ENCODE data around the gene LIPT1.

GRCh38 chr2:99127981-99128380 lies 26.8 kb upstream of the LIPT1 start:
- TF ChIP-seq, protein P1, sequence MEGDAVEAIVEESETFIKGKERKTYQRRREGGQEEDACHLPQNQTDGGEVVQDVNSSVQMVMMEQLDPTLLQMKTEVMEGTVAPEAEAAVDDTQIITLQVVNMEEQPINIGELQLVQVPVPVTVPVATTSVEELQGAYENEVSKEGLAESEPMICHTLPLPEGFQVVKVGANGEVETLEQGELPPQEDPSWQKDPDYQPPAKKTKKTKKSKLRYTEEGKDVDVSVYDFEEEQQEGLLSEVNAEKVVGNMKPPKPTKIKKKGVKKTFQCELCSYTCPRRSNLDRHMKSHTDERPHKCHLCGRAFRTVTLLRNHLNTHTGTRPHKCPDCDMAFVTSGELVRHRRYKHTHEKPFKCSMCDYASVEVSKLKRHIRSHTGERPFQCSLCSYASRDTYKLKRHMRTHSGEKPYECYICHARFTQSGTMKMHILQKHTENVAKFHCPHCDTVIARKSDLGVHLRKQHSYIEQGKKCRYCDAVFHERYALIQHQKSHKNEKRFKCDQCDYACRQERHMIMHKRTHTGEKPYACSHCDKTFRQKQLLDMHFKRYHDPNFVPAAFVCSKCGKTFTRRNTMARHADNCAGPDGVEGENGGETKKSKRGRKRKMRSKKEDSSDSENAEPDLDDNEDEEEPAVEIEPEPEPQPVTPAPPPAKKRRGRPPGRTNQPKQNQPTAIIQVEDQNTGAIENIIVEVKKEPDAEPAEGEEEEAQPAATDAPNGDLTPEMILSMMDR (IDR thresholded peaks at IDR 0.05): no peak
- no peak for TF ChIP-seq POLR2A (IDR thresholded peaks at IDR 0.05)

All from right lobe of liver (tissue), 4 donors.